ENCODE data around the gene ACD.
A peak's percentile ranks its signal among the peaks of the same experiment; 100 is the strongest.

Gene ACD

GRCh38 chr16:67661886-67662652 lies 2.0 kb upstream of the ACD start:
- H3K9me3 Mint-ChIP-seq: no peaks in the 10 kb centered on the region
- H3K4me3 Mint-ChIP-seq: peak overlapping the region; percentile 87 to 99
- no peaks in the 10 kb centered on the region for H3K27me3 Mint-ChIP-seq
- peaks cover 31 to 53% of the 10 kb centered on the region in 2 donors for H3K4me1 Mint-ChIP-seq
- H3K36me3 Mint-ChIP-seq: peaks cover 13 to 23% of the 10 kb centered on the region in 2 donors
- DNase-seq (no peak), ATAC-seq (replicated peaks) (no peak)
- H3K27ac Mint-ChIP-seq: peak overlapping the region; percentile 83

GRCh38 chr16:67661101-67661761 lies 1.2 kb upstream of the ACD start:
- H3K27ac Mint-ChIP-seq: peak overlapping the region; percentile 83
- peak overlapping the region; percentile 87 to 99 for H3K4me3 Mint-ChIP-seq
- H3K27me3 Mint-ChIP-seq: no peaks in the 10 kb centered on the region
- H3K4me1 Mint-ChIP-seq: peaks cover 28 to 45% of the 10 kb centered on the region in 2 donors
- peak in 1 of 2 donors; percentile 5 for ATAC-seq (replicated peaks)
- H3K36me3 Mint-ChIP-seq: peaks cover 15 to 23% of the 10 kb centered on the region in 2 donors
- no peak for DNase-seq
- H3K9me3 Mint-ChIP-seq: no peaks in the 10 kb centered on the region

GRCh38 chr16:67660564-67661028 lies 536 bp upstream of the ACD start, which contains the start of gene PARD6A:
Gene PARD6A, plus strand, starts transcription at chr16:67660960. Its CDS starts 79 bp downstream, at chr16:67661039.
- H3K9me3 Mint-ChIP-seq: no peaks in the 10 kb centered on the region
- ATAC-seq (replicated peaks): peak; percentile 86 to 90
- H3K36me3 Mint-ChIP-seq: peaks cover 17 to 27% of the 10 kb centered on the region in 2 donors

GRCh38 chr16:67658849-67659674 lies 998 bp downstream of the ACD start:
- DNase-seq (no peak), ATAC-seq (replicated peaks) (no peak)
- Mint-ChIP-seq H3K9me3 (no peaks in the 10 kb centered on the region), H3K4me3 (peak overlapping the region; percentile 87 to 99), H3K4me1 (peaks cover 22 to 51% of the 10 kb centered on the region in 2 donors), H3K27me3 (no peaks in the 10 kb centered on the region), H3K36me3 (peaks cover 22% of the 10 kb centered on the region in 2 donors), H3K27ac (peak overlapping the region; percentile 97)

More at GRCh38 chr16:67660564-67661028, 536 bp upstream of the ACD start, which contains the start of gene PARD6A:
- H3K4me3 Mint-ChIP-seq: peak within 1 kb of the TSS; percentile 87 to 99
- peak; percentile 95 for DNase-seq
- H3K27me3 Mint-ChIP-seq: no peaks in the 10 kb centered on the region
- peak within 1 kb of the TSS; percentile 97 for H3K27ac Mint-ChIP-seq
- H3K4me1 Mint-ChIP-seq: peaks cover 28 to 46% of the 10 kb centered on the region in 2 donors

GRCh38 chr16:67657751-67658518 lies 2.1 kb downstream of the ACD start:
- Mint-ChIP-seq H3K4me3 (peak overlapping the region; percentile 28 to 87), H3K36me3 (peaks cover 20 to 21% of the 10 kb centered on the region in 2 donors), H3K27me3 (no peaks in the 10 kb centered on the region), H3K27ac (peak overlapping the region; percentile 63), H3K9me3 (no peaks in the 10 kb centered on the region), H3K4me1 (peaks cover 19 to 47% of the 10 kb centered on the region in 2 donors)
- no peak for DNase-seq
- ATAC-seq (replicated peaks): no peak

- Mint-ChIP-seq H3K27me3 (no peaks in the 10 kb centered on the region), H3K9me3 (no peaks in the 10 kb centered on the region), H3K27ac (peak overlapping the region; percentile 42), H3K4me3 (no peak overlapping the region), H3K4me1 (peaks cover 19 to 47% of the 10 kb centered on the region in 2 donors), H3K36me3 (peaks cover 22 to 23% of the 10 kb centered on the region in 2 donors)
- DNase-seq: no peak
- ATAC-seq (replicated peaks): no peak
Measured at GRCh38 chr16:67657017-67657608, 2.9 kb downstream of the ACD start.

- peaks cover 17 to 45% of the 10 kb centered on the region in 2 donors for H3K4me1 Mint-ChIP-seq
- peak overlapping the region; percentile 42 for H3K27ac Mint-ChIP-seq
- H3K9me3 Mint-ChIP-seq: no peaks in the 10 kb centered on the region
- ATAC-seq (replicated peaks): no peak
- H3K27me3 Mint-ChIP-seq: no peaks in the 10 kb centered on the region
- H3K4me3 Mint-ChIP-seq: no peak overlapping the region
- DNase-seq: no peak
- H3K36me3 Mint-ChIP-seq: peaks cover 28% of the 10 kb centered on the region in 2 donors
Measured at GRCh38 chr16:67656344-67657016, 3.6 kb downstream of the ACD start.

- Mint-ChIP-seq H3K9me3 (no peaks in the 10 kb centered on the region), H3K4me1 (peaks cover 15 to 42% of the 10 kb centered on the region in 2 donors), H3K27ac (peak overlapping the region; percentile 21), H3K27me3 (no peaks in the 10 kb centered on the region), H3K4me3 (no peak overlapping the region), H3K36me3 (peaks cover 33 to 37% of the 10 kb centered on the region in 2 donors)
- ATAC-seq (replicated peaks) (no peak), DNase-seq (no peak)
Measured at GRCh38 chr16:67655363-67655762, 4.7 kb downstream of the ACD start.

- Mint-ChIP-seq H3K36me3 (peaks cover 32 to 39% of the 10 kb centered on the region in 2 donors), H3K27ac (peak overlapping the region; percentile 57), H3K4me1 (peaks cover 13 to 38% of the 10 kb centered on the region in 2 donors), H3K9me3 (no peaks in the 10 kb centered on the region), H3K27me3 (no peaks in the 10 kb centered on the region), H3K4me3 (no peak overlapping the region)
- ATAC-seq (replicated peaks) (no peak), DNase-seq (no peak)
Measured at GRCh38 chr16:67654403-67654911, 5.6 kb downstream of the ACD start.

- Mint-ChIP-seq H3K9me3 (no peaks in the 10 kb centered on the region), H3K27me3 (no peaks in the 10 kb centered on the region), H3K4me3 (peak overlapping the region in 1 of 2 donors; percentile 36), H3K4me1 (peaks cover 7 to 33% of the 10 kb centered on the region in 2 donors), H3K27ac (peak overlapping the region; percentile 59), H3K36me3 (peaks cover 34 to 43% of the 10 kb centered on the region in 2 donors)
- DNase-seq (no peak), ATAC-seq (replicated peaks) (no peak)
Measured at GRCh38 chr16:67653789-67654402, 6.2 kb downstream of the ACD start.

- Mint-ChIP-seq H3K4me3 (no peak overlapping the region), H3K36me3 (peaks cover 39 to 48% of the 10 kb centered on the region in 2 donors), H3K9me3 (no peaks in the 10 kb centered on the region), H3K27me3 (no peaks in the 10 kb centered on the region), H3K27ac (no peak overlapping the region), H3K4me1 (peaks cover 4 to 26% of the 10 kb centered on the region in 2 donors)
- no peak for DNase-seq
- no peak for ATAC-seq (replicated peaks)
Measured at GRCh38 chr16:67653128-67653788, 6.8 kb downstream of the ACD start.
